Measurements from ENCODE around the gene CNTNAP2. TPM values are rescaled to one million over a fixed set of nuclear protein-coding genes. Genes with fewer than 3 reads are reported as not detected.

Gene CNTNAP2
- total RNA-seq, 1 experiment from 2014 or later = 42.5 TPM

DNA sequence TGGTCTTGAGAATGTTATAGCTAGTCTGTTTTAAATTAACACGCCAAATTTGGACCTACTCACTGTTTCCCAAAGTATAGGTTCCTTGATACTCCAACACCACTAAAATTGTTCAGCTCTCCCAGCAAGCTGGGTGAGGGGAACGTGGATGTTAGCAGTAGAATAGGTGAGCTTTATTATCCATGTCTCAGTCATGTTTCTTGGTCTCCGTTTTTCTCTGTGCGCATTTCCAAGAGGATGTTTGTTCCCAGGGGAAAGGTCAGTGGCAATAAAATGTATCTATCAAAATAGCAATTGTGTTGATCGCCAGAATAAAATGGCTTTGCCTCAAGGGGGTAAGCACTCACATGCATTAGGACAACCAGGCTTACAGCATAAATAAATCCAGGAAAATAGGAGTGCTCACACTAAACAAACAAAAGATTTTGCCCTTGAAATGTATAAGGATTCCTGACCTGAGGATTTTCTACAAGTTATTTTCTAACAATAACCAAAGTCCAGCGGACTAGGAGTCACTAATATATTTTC is 2286.9 kb downstream of the CNTNAP2 start:
- H3K27me3 Mint-ChIP-seq (ENCODE audit: insufficient read depth, unreplicated experiment) = no peaks in the 10 kb centered on the region
- Histone ChIP-seq H3K4me3 (ENCODE audit: low read depth, low read length) (no peak overlapping the region), H3K36me3 (ENCODE audit: control insufficient read depth, insufficient read depth, low read length) (no peaks in the 10 kb centered on the region), H3K4me1 (no peaks in the 10 kb centered on the region), H3K27me3 (replicated peaks; ENCODE audit: control insufficient read depth, insufficient read depth, low read length) (no peaks in the 10 kb centered on the region), H3K9me3 (no peaks in the 10 kb centered on the region)
- no TSS peak for BruUV-seq (replicated peaks)
- CTCF ChIA-PET = no interaction called here
- no peaks in the 10 kb centered on the region for H3K4me1 Mint-ChIP-seq (ENCODE audit: low read depth, unreplicated experiment)
- POLR2A ChIA-PET = no interaction called here
- TF ChIP-seq, protein P1, sequence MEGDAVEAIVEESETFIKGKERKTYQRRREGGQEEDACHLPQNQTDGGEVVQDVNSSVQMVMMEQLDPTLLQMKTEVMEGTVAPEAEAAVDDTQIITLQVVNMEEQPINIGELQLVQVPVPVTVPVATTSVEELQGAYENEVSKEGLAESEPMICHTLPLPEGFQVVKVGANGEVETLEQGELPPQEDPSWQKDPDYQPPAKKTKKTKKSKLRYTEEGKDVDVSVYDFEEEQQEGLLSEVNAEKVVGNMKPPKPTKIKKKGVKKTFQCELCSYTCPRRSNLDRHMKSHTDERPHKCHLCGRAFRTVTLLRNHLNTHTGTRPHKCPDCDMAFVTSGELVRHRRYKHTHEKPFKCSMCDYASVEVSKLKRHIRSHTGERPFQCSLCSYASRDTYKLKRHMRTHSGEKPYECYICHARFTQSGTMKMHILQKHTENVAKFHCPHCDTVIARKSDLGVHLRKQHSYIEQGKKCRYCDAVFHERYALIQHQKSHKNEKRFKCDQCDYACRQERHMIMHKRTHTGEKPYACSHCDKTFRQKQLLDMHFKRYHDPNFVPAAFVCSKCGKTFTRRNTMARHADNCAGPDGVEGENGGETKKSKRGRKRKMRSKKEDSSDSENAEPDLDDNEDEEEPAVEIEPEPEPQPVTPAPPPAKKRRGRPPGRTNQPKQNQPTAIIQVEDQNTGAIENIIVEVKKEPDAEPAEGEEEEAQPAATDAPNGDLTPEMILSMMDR (IDR thresholded peaks at IDR 0.05; ENCODE audit: insufficient read depth in 1 of 2, low read depth in 1 of 2, low read length in 1 of 2, severe bottlenecking in 1 of 2, unreplicated experiment in 1 of 2) = no peak
- H3K36me3 Mint-ChIP-seq (ENCODE audit: insufficient read depth, unreplicated experiment) = no peaks in the 10 kb centered on the region
- intact Hi-C loops (cut with micrococcal nuclease; ENCODE audit: unreplicated experiment) = no loop called here
- no peaks in the 10 kb centered on the region for H3K9me3 Mint-ChIP-seq (ENCODE audit: unreplicated experiment)
- no peak overlapping the region for H3K4me3 Mint-ChIP-seq (ENCODE audit: unreplicated experiment)
- H3K27ac Mint-ChIP-seq (ENCODE audit: unreplicated experiment) = no peak overlapping the region
- no peak for DNase-seq

DNA sequence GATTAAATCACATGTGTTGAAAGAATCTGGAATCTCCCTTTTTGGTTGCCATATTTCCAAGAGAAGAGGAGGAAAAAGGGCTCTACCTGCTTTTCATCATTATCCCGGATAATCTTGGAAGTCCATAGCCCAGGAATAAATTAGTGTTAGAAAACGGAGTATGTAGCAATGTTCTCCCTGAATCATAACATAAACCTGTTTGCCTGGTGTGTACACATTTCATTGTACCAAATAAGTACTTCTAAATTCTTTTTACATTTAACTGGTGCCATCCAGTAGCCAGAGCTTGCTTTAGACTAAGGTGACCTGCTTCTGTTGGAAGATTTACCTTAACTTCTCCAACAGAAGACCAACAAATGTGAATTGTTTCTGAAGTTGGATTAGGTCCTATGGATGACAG is 2291.7 kb downstream of the CNTNAP2 start:
- Histone ChIP-seq H3K4me1 (no peaks in the 10 kb centered on the region), H3K36me3 (ENCODE audit: control insufficient read depth, insufficient read depth, low read length) (no peaks in the 10 kb centered on the region), H3K4me3 (ENCODE audit: low read depth, low read length) (no peak overlapping the region), H3K27me3 (replicated peaks; ENCODE audit: control insufficient read depth, insufficient read depth, low read length) (no peaks in the 10 kb centered on the region), H3K9me3 (no peaks in the 10 kb centered on the region)
- no peak overlapping the region for H3K27ac Mint-ChIP-seq (ENCODE audit: unreplicated experiment)
- no peaks in the 10 kb centered on the region for H3K36me3 Mint-ChIP-seq (ENCODE audit: insufficient read depth, unreplicated experiment)
- H3K9me3 Mint-ChIP-seq (ENCODE audit: unreplicated experiment) = no peaks in the 10 kb centered on the region
- CTCF ChIA-PET = no interaction called here
- DNase-seq = no peak
- intact Hi-C loops (cut with micrococcal nuclease; ENCODE audit: unreplicated experiment) = no loop called here
- H3K4me1 Mint-ChIP-seq (ENCODE audit: low read depth, unreplicated experiment) = no peaks in the 10 kb centered on the region
- no TSS peak for BruUV-seq (replicated peaks)
- no peak overlapping the region for H3K4me3 Mint-ChIP-seq (ENCODE audit: unreplicated experiment)
- POLR2A ChIA-PET = no interaction called here
- H3K27me3 Mint-ChIP-seq (ENCODE audit: insufficient read depth, unreplicated experiment) = no peaks in the 10 kb centered on the region
- TF ChIP-seq, protein P1 (IDR thresholded peaks at IDR 0.05; ENCODE audit: insufficient read depth in 1 of 2, low read depth in 1 of 2, low read length in 1 of 2, severe bottlenecking in 1 of 2, unreplicated experiment in 1 of 2) = no peak

DNA sequence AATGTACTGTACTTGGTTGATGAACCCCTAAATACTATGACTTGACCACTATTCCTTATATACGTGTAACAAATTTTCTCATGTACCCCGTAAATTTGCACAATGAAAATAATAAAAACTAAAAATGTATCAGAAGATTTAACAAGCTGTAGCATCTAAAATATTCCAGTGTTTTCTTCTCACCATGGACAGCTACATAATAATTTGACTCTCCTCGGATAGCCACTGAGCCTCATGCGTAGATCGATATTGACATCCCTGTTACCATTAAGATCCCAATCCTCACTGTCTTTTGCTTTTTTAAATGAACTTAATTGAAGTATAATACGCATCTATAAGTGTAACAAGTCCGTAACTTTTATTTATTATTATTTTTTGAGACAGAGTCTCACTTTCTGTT is 2294.3 kb downstream of the CNTNAP2 start:
- H3K4me3 ChIP-seq (ENCODE audit: low read depth, low read length) = no peak overlapping the region
- Mint-ChIP-seq H3K9me3 (ENCODE audit: unreplicated experiment) (no peaks in the 10 kb centered on the region), H3K27ac (ENCODE audit: unreplicated experiment) (no peak overlapping the region), H3K27me3 (ENCODE audit: insufficient read depth, unreplicated experiment) (no peaks in the 10 kb centered on the region), H3K4me1 (ENCODE audit: low read depth, unreplicated experiment) (no peaks in the 10 kb centered on the region), H3K4me3 (ENCODE audit: unreplicated experiment) (no peak overlapping the region), H3K36me3 (ENCODE audit: insufficient read depth, unreplicated experiment) (no peaks in the 10 kb centered on the region)
- H3K27me3 ChIP-seq (replicated peaks; ENCODE audit: control insufficient read depth, insufficient read depth, low read length) = no peaks in the 10 kb centered on the region
- H3K9me3 ChIP-seq = no peaks in the 10 kb centered on the region
- intact Hi-C loops (cut with micrococcal nuclease; ENCODE audit: unreplicated experiment) = no loop called here
- no peaks in the 10 kb centered on the region for H3K36me3 ChIP-seq (ENCODE audit: control insufficient read depth, insufficient read depth, low read length)
- H3K4me1 ChIP-seq = no peaks in the 10 kb centered on the region
- POLR2A ChIA-PET = no interaction called here
- no peak for DNase-seq
- CTCF ChIA-PET = no interaction called here
- TF ChIP-seq, protein P1 (IDR thresholded peaks at IDR 0.05; ENCODE audit: insufficient read depth in 1 of 2, low read depth in 1 of 2, low read length in 1 of 2, severe bottlenecking in 1 of 2, unreplicated experiment in 1 of 2) = no peak
- BruUV-seq (replicated peaks) = no TSS peak

All from Caco-2 (cell line).